Natural killer cell (primary cell): Measurements from ENCODE around the gene INS. TPM values are rescaled to one million over a fixed set of nuclear protein-coding genes. Genes with fewer than 3 reads are reported as not detected.

Experiments
- ATAC-seq, 3 donors: fragments of 150-1000 bp in 2 of 3; fragments of 200-7000 bp in 1 of 3; cut with Tn5 transposase; 1 replicate in 1 of 3; 2 replicates in 2 of 3; pipeline ENCODE4 v1.10.0; 2021; ENCODE audit warnings: mild to moderate bottlenecking in 2 of 3, moderate library complexity in 2 of 3
- DNase-seq, 2 donors: peaks; one replicate each; pipeline versions ENCODE4 v3.0.0 to v3.0.0-alpha.2; 2013 to 2021; ENCODE audit warnings: mixed read lengths in 1 of 2
- H3K27ac ChIP-seq: one replicate; pipeline ENCODE4 v1.5.1; 2013; ENCODE audit warnings: mild to moderate bottlenecking, low read length
- H3K27me3 ChIP-seq: one replicate; pipeline ENCODE4 v1.6.1; 2013; ENCODE audit warnings: low read length; ENCODE audit not compliant: control insufficient read depth, insufficient read depth
- H3K36me3 ChIP-seq: one replicate; pipeline ENCODE4 v1.6.1; 2013; ENCODE audit warnings: low read length; ENCODE audit not compliant: control insufficient read depth, insufficient read depth
- H3K4me1 ChIP-seq: one replicate; pipeline ENCODE4 v1.6.1; 2013; ENCODE audit warnings: low read length; ENCODE audit not compliant: control insufficient read depth, insufficient read depth
- H3K4me3 ChIP-seq: one replicate; pipeline ENCODE4 v1.5.1; 2013; ENCODE audit warnings: low read length
- H3K9me3 ChIP-seq: one replicate; pipeline ENCODE4 v1.6.1; 2013; ENCODE audit warnings: low read length; ENCODE audit not compliant: control insufficient read depth, insufficient read depth
- H3K27ac Mint-ChIP-seq, 2 donors: one replicate each; pipeline ENCODE4 v1.8.0; 2022; ENCODE audit warnings: mild to moderate bottlenecking in 2 of 2, mixed read lengths in 2 of 2, moderate library complexity in 1 of 2
- H3K27me3 Mint-ChIP-seq, 2 donors: one replicate each; pipeline ENCODE4 v1.8.0; 2022; ENCODE audit warnings: low read depth in 2 of 2, mixed read lengths in 2 of 2
- H3K36me3 Mint-ChIP-seq: one replicate; pipeline ENCODE4 v1.8.0; 2022; ENCODE audit warnings: mixed read lengths
- H3K4me1 Mint-ChIP-seq, 2 donors: one replicate each; pipeline ENCODE4 v1.8.0; 2022; ENCODE audit warnings: mixed read lengths in 2 of 2
- H3K4me3 Mint-ChIP-seq: one replicate; pipeline ENCODE4 v1.8.0; 2022; ENCODE audit warnings: mild to moderate bottlenecking, moderate library complexity, mixed read lengths
- H3K9me3 Mint-ChIP-seq, 2 donors: one replicate each; pipeline ENCODE4 v1.8.0; 2022; ENCODE audit warnings: mixed read lengths in 2 of 2
- WGBS: methylation state at CpG from one replicate; pipeline ENCODE4 v1.1.7; 2013; ENCODE audit warnings: missing lambda C conversion rate; ENCODE audit not compliant: insufficient coverage; 5-methylcytosine and 5-hydroxymethylcytosine counted together
- intact Hi-C: fragments of 100-400 bp; cut with micrococcal nuclease; formaldehyde crosslinking; loops from one replicate; pipeline ENCODE4 v1.14.2; 2022
- total RNA-seq, 4 donors: library from RNA; stranded (reverse); fragments of 120-200 nt in 1 of 4; gene quantifications; one replicate each; pipeline versions ENCODE4 v1.2.3 to v1.2.4, GENCODE V29; 2013 to 2022
- TF ChIP-seq, protein P1 (sequence below): fragments of 200-600 bp; IDR thresholded peaks from one replicate; pipeline ENCODE4 v1.8.0; 2022; ENCODE audit warnings: antibody characterized with exemption

Gene INS
- total RNA-seq, 3 donors from 2014 or later (not counting 1 experiment from before 2014, with no cell fraction given), result not detected

DNA sequence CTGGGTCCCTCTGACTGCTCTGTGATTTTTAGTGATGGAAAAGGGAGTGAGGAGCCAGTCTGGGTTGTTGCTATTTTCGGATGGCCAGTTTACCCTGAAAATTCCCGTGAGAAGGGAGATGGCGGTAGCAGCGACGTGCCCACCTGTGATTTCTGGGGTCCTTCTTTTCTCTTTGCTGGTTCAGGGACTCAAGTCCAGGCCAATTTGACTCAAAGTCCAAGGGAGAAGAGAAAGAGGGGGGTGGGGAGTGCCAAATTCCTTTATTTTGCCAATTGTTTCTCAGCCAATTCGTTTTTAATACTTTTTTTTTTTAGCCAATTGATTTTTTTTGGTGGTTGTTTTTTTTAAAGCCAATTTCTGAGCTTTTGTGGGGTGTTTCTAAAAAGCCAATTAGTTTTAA, 28.8 kb downstream of the INS start:
- ATAC-seq (no peak), DNase-seq (no peak)
- Histone ChIP-seq H3K9me3 (no peaks in the 10 kb centered on the region), H3K27me3 (peaks cover 6% of the 10 kb centered on the region), H3K27ac (no peak overlapping the region), H3K36me3 (peaks cover 9% of the 10 kb centered on the region), H3K4me3 (no peak overlapping the region), H3K4me1 (peaks cover 1% of the 10 kb centered on the region)
- Mint-ChIP-seq H3K27ac (no peak overlapping the region), H3K27me3 (peaks cover 26 to 44% of the 10 kb centered on the region in 2 donors), H3K4me3 (no peak overlapping the region), H3K36me3 (no peaks in the 10 kb centered on the region), H3K9me3 (no peaks in the 10 kb centered on the region), H3K4me1 (peaks cover 0 to 6% of the 10 kb centered on the region in 2 donors)
- 83% methylated on average over 6 of the region's 6 CpGs for WGBS
- intact Hi-C loops, result no loop called here
- TF ChIP-seq, protein P1, sequence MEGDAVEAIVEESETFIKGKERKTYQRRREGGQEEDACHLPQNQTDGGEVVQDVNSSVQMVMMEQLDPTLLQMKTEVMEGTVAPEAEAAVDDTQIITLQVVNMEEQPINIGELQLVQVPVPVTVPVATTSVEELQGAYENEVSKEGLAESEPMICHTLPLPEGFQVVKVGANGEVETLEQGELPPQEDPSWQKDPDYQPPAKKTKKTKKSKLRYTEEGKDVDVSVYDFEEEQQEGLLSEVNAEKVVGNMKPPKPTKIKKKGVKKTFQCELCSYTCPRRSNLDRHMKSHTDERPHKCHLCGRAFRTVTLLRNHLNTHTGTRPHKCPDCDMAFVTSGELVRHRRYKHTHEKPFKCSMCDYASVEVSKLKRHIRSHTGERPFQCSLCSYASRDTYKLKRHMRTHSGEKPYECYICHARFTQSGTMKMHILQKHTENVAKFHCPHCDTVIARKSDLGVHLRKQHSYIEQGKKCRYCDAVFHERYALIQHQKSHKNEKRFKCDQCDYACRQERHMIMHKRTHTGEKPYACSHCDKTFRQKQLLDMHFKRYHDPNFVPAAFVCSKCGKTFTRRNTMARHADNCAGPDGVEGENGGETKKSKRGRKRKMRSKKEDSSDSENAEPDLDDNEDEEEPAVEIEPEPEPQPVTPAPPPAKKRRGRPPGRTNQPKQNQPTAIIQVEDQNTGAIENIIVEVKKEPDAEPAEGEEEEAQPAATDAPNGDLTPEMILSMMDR, result no peak

DNA sequence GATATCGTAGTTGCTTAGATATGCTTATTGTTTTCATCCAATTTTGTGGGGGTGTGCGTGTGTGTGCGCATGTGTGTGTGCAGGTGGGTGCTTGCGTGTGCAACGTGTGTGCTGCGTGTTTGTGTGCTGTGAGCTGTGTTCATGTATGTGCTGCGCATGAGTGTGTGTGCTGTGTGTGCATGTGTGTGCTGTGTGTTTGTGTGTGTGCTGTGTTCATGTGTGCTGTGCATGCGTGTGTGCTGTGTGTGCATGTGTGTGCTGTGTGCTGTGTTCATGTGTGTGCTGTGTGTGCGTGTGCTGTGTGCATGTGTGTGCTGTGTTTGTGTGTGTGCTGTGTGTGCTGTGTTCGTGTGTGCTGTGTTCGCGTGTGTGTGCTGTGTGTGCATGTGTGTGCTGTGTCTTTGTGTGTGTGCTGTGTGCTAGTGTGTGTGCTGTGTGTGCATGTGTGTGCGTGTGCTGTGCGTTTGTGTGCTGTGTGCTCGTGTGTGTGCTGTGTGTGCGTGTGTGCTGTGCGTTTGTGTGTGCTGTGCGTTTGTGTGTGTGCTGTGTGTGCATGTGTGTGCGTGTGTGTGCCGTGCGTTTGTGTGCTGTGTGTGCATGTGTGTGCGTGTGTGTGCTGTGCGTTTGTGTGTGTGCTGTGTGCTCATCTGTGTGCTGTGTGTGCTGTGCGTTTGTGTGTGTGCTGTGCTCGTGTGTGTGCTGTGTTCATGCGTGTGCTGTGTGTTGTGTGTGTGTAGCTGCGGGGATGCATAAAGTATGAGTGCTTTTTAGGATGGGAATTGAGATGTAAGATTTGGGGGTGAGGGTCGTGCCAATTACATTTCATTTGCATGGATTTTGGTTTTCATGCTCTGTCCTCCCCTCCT, 29.4 kb downstream of the INS start:
- H3K9me3 ChIP-seq, result no peaks in the 10 kb centered on the region
- peaks cover 0 to 2% of the 10 kb centered on the region in 2 donors for H3K4me1 Mint-ChIP-seq
- intact Hi-C loops, result no loop called here
- H3K27me3 Mint-ChIP-seq, result peaks cover 25 to 39% of the 10 kb centered on the region in 2 donors
- no peak overlapping the region for H3K27ac ChIP-seq
- H3K36me3 Mint-ChIP-seq, result no peaks in the 10 kb centered on the region
- H3K4me3 ChIP-seq, result no peak overlapping the region
- no peak overlapping the region for H3K4me3 Mint-ChIP-seq
- H3K9me3 Mint-ChIP-seq, result no peaks in the 10 kb centered on the region
- TF ChIP-seq, protein P1, result no peak
- DNase-seq (no peak), ATAC-seq (no peak)
- H3K27me3 ChIP-seq, result peaks cover 5% of the 10 kb centered on the region
- WGBS, result 87% methylated on average over 28 of the region's 28 CpGs
- no peaks in the 10 kb centered on the region for H3K4me1 ChIP-seq
- no peak overlapping the region for H3K27ac Mint-ChIP-seq
- H3K36me3 ChIP-seq, result peaks cover 9% of the 10 kb centered on the region

DNA sequence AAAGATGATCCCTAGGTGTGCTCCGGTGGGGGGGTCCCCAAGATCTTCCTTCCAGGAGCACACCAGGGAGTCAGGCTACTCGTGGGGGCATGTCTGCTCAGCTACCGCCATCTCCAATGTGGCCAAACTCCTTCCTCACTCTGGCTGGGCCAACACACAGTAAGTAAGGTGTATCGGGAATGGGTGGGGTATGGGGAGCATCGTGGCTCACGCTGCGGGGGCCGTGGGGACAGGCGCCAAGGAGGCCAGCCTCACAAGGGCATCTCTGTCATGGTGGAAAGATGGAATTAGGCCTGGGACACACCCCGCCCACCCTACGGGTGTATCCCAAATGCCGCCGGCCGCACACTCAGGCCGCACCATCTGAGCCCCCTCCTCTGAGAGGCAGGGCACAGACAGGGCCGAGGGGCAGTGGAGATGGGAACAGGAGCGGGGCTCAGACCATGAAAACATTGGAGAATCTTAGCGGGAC, 30.1 kb downstream of the INS start:
- ATAC-seq (no peak), DNase-seq (no peak)
- H3K27me3 ChIP-seq, result peaks cover 2% of the 10 kb centered on the region
- H3K4me1 ChIP-seq, result no peaks in the 10 kb centered on the region
- peaks cover 18 to 32% of the 10 kb centered on the region in 2 donors for H3K27me3 Mint-ChIP-seq
- no peak overlapping the region for H3K4me3 ChIP-seq
- H3K36me3 ChIP-seq, result peaks cover 9% of the 10 kb centered on the region
- no peaks in the 10 kb centered on the region for H3K36me3 Mint-ChIP-seq
- 93% methylated on average over 16 of the region's 18 CpGs for WGBS
- H3K4me1 Mint-ChIP-seq, result no peaks in the 10 kb centered on the region
- no peaks in the 10 kb centered on the region for H3K9me3 ChIP-seq
- H3K9me3 Mint-ChIP-seq, result peaks cover 0 to 1% of the 10 kb centered on the region in 2 donors
- no peak overlapping the region for H3K4me3 Mint-ChIP-seq
- H3K27ac ChIP-seq, result no peak overlapping the region
- no peak overlapping the region for H3K27ac Mint-ChIP-seq
- intact Hi-C loops, result no loop called here
- TF ChIP-seq, protein P1, result no peak
